HepG2 (cell line): ENCODE data around the gene AARSD1. TPM values are rescaled to one million over a fixed set of nuclear protein-coding genes. Genes with fewer than 3 reads are reported as not detected.

Experiments used
- CAMTA2 ChIP-seq: sonication (generic); formaldehyde crosslinking; IDR thresholded peaks from 2 replicates; pipeline ENCODE4 v1.4.0; 2020; ENCODE audit warnings: mild to moderate bottlenecking, missing genetic modification reagents, borderline replicate concordance
- HMG20B ChIP-seq: conservative IDR thresholded peaks from 2 replicates; pipeline ENCODE4 v1.6.1; 2016; ENCODE audit warnings: missing genetic modification reagents, missing compliant biosample characterization
- HOXA3 ChIP-seq: sonication (generic); formaldehyde crosslinking; IDR thresholded peaks from 2 replicates; pipeline ENCODE4 v1.5.0; 2020; ENCODE audit warnings: missing genetic modification reagents
- MEIS1 ChIP-seq: sonication (generic); formaldehyde crosslinking; IDR thresholded peaks from 2 replicates; pipeline ENCODE4 v1.9.0; 2021; ENCODE audit warnings: mild to moderate bottlenecking, missing genetic modification reagents, moderate library complexity, borderline replicate concordance
- MTA1 ChIP-seq: sonication (generic); formaldehyde crosslinking; IDR thresholded peaks from 2 replicates; pipeline ENCODE4 v1.4.0; 2020; ENCODE audit warnings: missing genetic modification reagents, mild to moderate bottlenecking, borderline replicate concordance
- MYC ChIP-seq: sonication (generic); formaldehyde crosslinking; IDR thresholded peaks from 2 replicates; pipeline ENCODE4 v1.9.0; 2021; ENCODE audit warnings: missing genetic modification reagents, borderline replicate concordance
- NFKBIZ ChIP-seq: IDR thresholded peaks from 2 replicates; pipeline ENCODE4 v1.6.1; 2018; ENCODE audit warnings: missing genetic modification reagents, missing compliant biosample characterization
- RAD21 ChIP-seq: fragments of 450-650 bp; formaldehyde crosslinking; IDR thresholded peaks from 2 replicates; pipeline ENCODE4 v1.5.0; 2020; ENCODE audit warnings: mild to moderate bottlenecking
- SAFB2 ChIP-seq: sonication (generic); formaldehyde crosslinking; IDR thresholded peaks from 2 replicates; pipeline ENCODE4 v1.5.1; 2020; ENCODE audit warnings: missing genetic modification reagents, low read depth, mild to moderate bottlenecking, borderline replicate concordance
- SMARCC2 ChIP-seq: fragments of 450-650 bp; IDR thresholded peaks from 2 replicates; pipeline ENCODE4 v1.6.1; 2017; ENCODE audit warnings: antibody characterized with exemption, mild to moderate bottlenecking
- TBP ChIP-seq: sonication (generic); formaldehyde crosslinking; IDR thresholded peaks from 2 replicates; pipeline ENCODE4 v1.5.0; 2020; ENCODE audit warnings: missing genetic modification reagents
- TFE3 ChIP-seq: IDR thresholded peaks from 2 replicates; pipeline ENCODE4 v1.6.1; 2016
- TOPORS ChIP-seq: sonication (generic); formaldehyde crosslinking; IDR thresholded peaks from 2 replicates; pipeline ENCODE4 v1.8.0; 2023; ENCODE audit warnings: mild to moderate bottlenecking, missing genetic modification reagents
- ZBED4 ChIP-seq: sonication (generic); formaldehyde crosslinking; IDR thresholded peaks from 2 replicates; pipeline ENCODE4 v1.4.0; 2020; ENCODE audit warnings: missing genetic modification reagents, borderline replicate concordance
- ZBTB2 ChIP-seq: sonication (generic); formaldehyde crosslinking; IDR thresholded peaks from 2 replicates; pipeline ENCODE4 v1.8.0; 2022; ENCODE audit warnings: low read depth, missing genetic modification reagents
- ZNF275 ChIP-seq: sonication (generic); formaldehyde crosslinking; IDR thresholded peaks from 2 replicates; pipeline ENCODE4 v1.8.0; 2022; ENCODE audit warnings: missing genetic modification reagents, mild to moderate bottlenecking, inconsistent platforms, borderline replicate concordance
- ZNF468 ChIP-seq: sonication (generic); formaldehyde crosslinking; IDR thresholded peaks from 2 replicates; pipeline ENCODE4 v1.8.0; 2022; ENCODE audit warnings: mild to moderate bottlenecking, moderate library complexity, missing genetic modification reagents
- ZNF772 ChIP-seq: sonication (generic); formaldehyde crosslinking; IDR thresholded peaks from 2 replicates; pipeline ENCODE4 v1.5.0; 2020; ENCODE audit warnings: mild to moderate bottlenecking, missing genetic modification reagents
- ZXDC ChIP-seq: sonication (generic); formaldehyde crosslinking; IDR thresholded peaks from 2 replicates; pipeline ENCODE4 v1.5.0; 2020; ENCODE audit warnings: mild to moderate bottlenecking, missing genetic modification reagents
- polyA plus RNA-seq, 8 experiments: library from polyadenylated mRNA; depleted of rRNA in 3 of 8; stranded (reverse) in 7 of 8; unstranded in 1 of 8; fragments of >200 nt; fragmentation: Illumina TruSeq in 4 of 8; extraction: Trizol in 4 of 8; gene quantifications; 2 replicates each; pipeline versions ENCODE4 v1.2.1 to v1.2.3, GENCODE V29; 2011 to 2016; ENCODE audit warnings: low read depth in 4 of 8, missing spikeins in 1 of 8, mixed read lengths in 1 of 8; ENCODE audit not compliant: insufficient read depth in 1 of 8
- total RNA-seq, 5 experiments: library from RNA; depleted of rRNA; stranded (reverse); fragments of >200 nt; fragmentation: Illumina TruSeq; extraction: Trizol; gene quantifications; 2 replicates each; pipeline ENCODE4 v1.2.3, GENCODE V29; 2016; ENCODE audit warnings: low read depth in 1 of 5

AARSD1 gene
- total and polyA plus RNA-seq, 2 of the 13 experiments (the other 11 are each of a cell fraction or from before 2014, with no cell fraction given): 24.7 to 29.3 TPM

- TF ChIP-seq ZBED4 (CRISPR knock-in tag): peak; percentile 37; the same call in 1 of the 2 replicates
- no peak for TF ChIP-seq CAMTA2
- no peak for TF ChIP-seq TBP (CRISPR knock-in tag)
- TF ChIP-seq ZNF468 (CRISPR knock-in tag): no peak
- TF ChIP-seq TOPORS: no peak
- no peak for TF ChIP-seq RAD21
- peak; percentile 70; the same call in 1 of the 2 replicates for TF ChIP-seq MEIS1 (CRISPR knock-in tag)
- peak; percentile 78 for TF ChIP-seq TFE3
- peak; percentile 80; the same call in 1 of the 2 replicates for TF ChIP-seq ZNF772 (CRISPR knock-in tag)
- no peak for TF ChIP-seq MYC (CRISPR knock-in tag)
- TF ChIP-seq HOXA3 (CRISPR knock-in tag): peak; percentile 91
- TF ChIP-seq ZBTB2: no peak
- TF ChIP-seq HMG20B (CRISPR knock-in tag): peak; percentile 61; the same call in 1 of the 2 replicates
- TF ChIP-seq NFKBIZ (CRISPR knock-in tag): peak; percentile 59; the same call in 1 of the 2 replicates
- TF ChIP-seq SMARCC2: no peak
- no peak for TF ChIP-seq ZXDC
- no peak for TF ChIP-seq ZNF275 (CRISPR knock-in tag)
- no peak for TF ChIP-seq SAFB2 (CRISPR knock-in tag)
- no peak for TF ChIP-seq MTA1 (CRISPR knock-in tag)
Measured at GRCh38 chr17:43010667-43011308, 46.5 kb upstream of the AARSD1 start (continued).
